H1 (cell line): Measurements from ENCODE around the gene S100A16. TPM values are rescaled to one million over a fixed set of nuclear protein-coding genes. Genes with fewer than 3 reads are reported as not detected.

Source experiments
- CTCF ChIA-PET: fragments of 300-600 bp; sonication (Branson Sonifier 250); formaldehyde crosslinking; loops from one replicate; lab custom pipeline; 2021; ENCODE audit not compliant: partially characterized antibody; lab: Charles Lee
- POLR2A ChIA-PET: fragments of 300-600 bp; sonication (Branson Sonifier 250); formaldehyde crosslinking; loops from one replicate; lab custom pipeline; 2021; ENCODE audit warnings: inconsistent platforms; ENCODE audit not compliant: partially characterized antibody; lab: Charles Lee
- DNase-seq, 2 experiments: peaks; one replicate each; pipeline versions ENCODE4 v3.0.0 to v3.0.0-alpha.2; 2010 to 2022; ENCODE audit warnings: low spot score in 2 of 2, low read depth in 1 of 2, mixed read lengths in 1 of 2
- FAIRE-seq: peaks from 2 replicates; lab custom pipeline; 2011; peaks lifted over from hg19 to GRCh38; lab: Jason Lieb, UNC
- H2AFZ ChIP-seq: 2 replicates; pipeline ENCODE4 v1.8.1; 2012; ENCODE audit warnings: low read length, inconsistent platforms
- H2AK5ac ChIP-seq: 2 replicates; pipeline ENCODE4 v1.6.1; 2013; ENCODE audit warnings: low read depth, low read length
- H2BK120ac ChIP-seq: replicated peaks from 2 replicates; pipeline ENCODE3; 2013; ENCODE audit warnings: low read depth, low read length, inconsistent platforms
- H2BK12ac ChIP-seq: 2 replicates; pipeline ENCODE4 v1.6.1; 2013; ENCODE audit warnings: low read depth, low read length
- H2BK15ac ChIP-seq: 2 replicates; pipeline ENCODE4 v1.6.1; 2013; ENCODE audit warnings: low read length
- H2BK20ac ChIP-seq: 2 replicates; pipeline ENCODE4 v1.6.1; 2013; ENCODE audit warnings: low read length
- H2BK5ac ChIP-seq: 2 replicates; pipeline ENCODE4 v1.6.1; 2013; ENCODE audit warnings: low read depth, low read length
- H3K14ac ChIP-seq: 2 replicates; pipeline ENCODE4 v1.6.1; 2013; ENCODE audit warnings: inconsistent platforms; ENCODE audit not compliant: insufficient read length
- H3K18ac ChIP-seq: 2 replicates; pipeline ENCODE4 v1.6.1; 2013; ENCODE audit warnings: low read length; ENCODE audit errors: extremely low read depth
- H3K23ac ChIP-seq: 2 replicates; pipeline ENCODE4 v1.6.1; 2013; ENCODE audit warnings: inconsistent platforms; ENCODE audit not compliant: insufficient read length
- H3K23me2 ChIP-seq: 2 replicates; pipeline ENCODE4 v1.6.1; 2013; ENCODE audit warnings: low read depth, low read length
- H3K27ac ChIP-seq: 2 replicates; pipeline ENCODE4 v1.6.1; 2011; ENCODE audit warnings: low read depth, low read length, inconsistent platforms
- H3K27me3 ChIP-seq, 4 experiments: replicated peaks in 1 of 4; 1 replicate in 1 of 4; 2 replicates in 3 of 4; pipeline versions ENCODE4 v1.6.1 to v1.8.1; 2011 to 2013; ENCODE audit warnings: low read length in 3 of 4, mild to moderate bottlenecking in 3 of 4, inconsistent platforms in 2 of 4, mixed read lengths in 2 of 4, moderate library complexity in 1 of 4; ENCODE audit not compliant: control insufficient read depth in 3 of 4, insufficient read depth in 3 of 4; ENCODE audit errors: extremely low read depth in 1 of 4
- H3K36me3 ChIP-seq, 4 experiments: 2 replicates each; pipeline versions ENCODE4 v1.6.1 to v1.8.1; 2011 to 2013; ENCODE audit warnings: mild to moderate bottlenecking in 4 of 4, low read length in 3 of 4, moderate library complexity in 2 of 4, control low read depth in 1 of 4, inconsistent platforms in 1 of 4; ENCODE audit not compliant: insufficient read depth in 4 of 4, control insufficient read depth in 2 of 4
- H3K4ac ChIP-seq: replicated peaks from 2 replicates; pipeline ENCODE3; 2013; ENCODE audit warnings: low read length, low read depth, mixed read lengths, inconsistent platforms; ENCODE audit not compliant: insufficient read length
- H3K4me1 ChIP-seq, 4 experiments: replicated peaks in 1 of 4; 1 replicate in 1 of 4; 2 replicates in 3 of 4; pipeline versions ENCODE4 v1.6.1 to v1.8.1; 2011 to 2013; ENCODE audit warnings: low read length in 3 of 4, inconsistent platforms in 2 of 4, mixed read lengths in 1 of 4; ENCODE audit not compliant: insufficient read depth in 4 of 4, control insufficient read depth in 3 of 4
- H3K4me2 ChIP-seq, 2 experiments: 2 replicates each; pipeline versions ENCODE4 v1.6.1 to v1.8.1; 2011 to 2013; ENCODE audit warnings: low read depth in 2 of 2, low read length in 2 of 2, control low read depth in 1 of 2, inconsistent platforms in 1 of 2, mild to moderate bottlenecking in 1 of 2; ENCODE audit not compliant: insufficient read depth in 1 of 2
- H3K4me3 ChIP-seq, 4 experiments: fragments of 200-600, 300-600 bp in 1 of 4; sonication (generic), shearing (Covaris generic), sonication (Bioruptor Twin) in 1 of 4; 2 replicates each; pipeline versions ENCODE4 v1.5.1 to v1.8.1; 2011 to 2016; ENCODE audit warnings: low read length in 4 of 4, low read depth in 3 of 4, control low read depth in 2 of 4, inconsistent platforms in 2 of 4, mild to moderate bottlenecking in 2 of 4, mixed read lengths in 1 of 4, moderate library complexity in 1 of 4; ENCODE audit not compliant: insufficient read depth in 2 of 4; ENCODE audit errors: extremely low read depth in 1 of 4
- H3K56ac ChIP-seq: replicated peaks from 2 replicates; pipeline ENCODE3; 2013; ENCODE audit warnings: low read depth, mild to moderate bottlenecking, mixed read lengths, low read length, inconsistent platforms; ENCODE audit not compliant: insufficient read length
- H3K79me1 ChIP-seq: 2 replicates; pipeline ENCODE4 v1.6.1; 2013; ENCODE audit warnings: low read depth, low read length, control low read depth
- H3K79me2 ChIP-seq, 2 experiments: 2 replicates each; pipeline versions ENCODE4 v1.6.1 to v1.8.1; 2012 to 2013; ENCODE audit warnings: low read length in 2 of 2, mild to moderate bottlenecking in 2 of 2, inconsistent platforms in 1 of 2; ENCODE audit not compliant: insufficient read depth in 2 of 2, control insufficient read depth in 1 of 2
- H3K9ac ChIP-seq, 4 experiments: replicated peaks in 1 of 4; 1 replicate in 1 of 4; 2 replicates in 3 of 4; pipeline versions ENCODE4 v1.6.1 to v1.8.1; 2011 to 2013; ENCODE audit warnings: low read depth in 3 of 4, low read length in 3 of 4, control low read depth in 2 of 4, mild to moderate bottlenecking in 2 of 4, moderate library complexity in 2 of 4, inconsistent platforms in 1 of 4; ENCODE audit errors: extremely low read depth in 1 of 4
- H3K9me3 ChIP-seq, 2 experiments: 2 replicates each; pipeline versions ENCODE4 v1.6.1 to v1.8.1; 2012 to 2013; ENCODE audit warnings: mild to moderate bottlenecking in 2 of 2, moderate library complexity in 2 of 2, control low read depth in 1 of 2, inconsistent platforms in 1 of 2, low read depth in 1 of 2, low read length in 1 of 2, mixed read lengths in 1 of 2; ENCODE audit not compliant: insufficient read depth in 2 of 2
- H4K20me1 ChIP-seq, 2 experiments: replicated peaks in 1 of 2; 2 replicates each; pipeline versions ENCODE3 to v1.8.1; 2011 to 2013; ENCODE audit warnings: inconsistent platforms in 2 of 2, low read length in 2 of 2, mild to moderate bottlenecking in 1 of 2; ENCODE audit not compliant: insufficient read depth in 2 of 2, control insufficient read depth in 1 of 2
- H4K5ac ChIP-seq: 2 replicates; pipeline ENCODE4 v1.6.1; 2013; ENCODE audit warnings: low read length, low read depth, mixed read lengths, inconsistent platforms; ENCODE audit not compliant: insufficient read length
- H4K8ac ChIP-seq: 2 replicates; pipeline ENCODE4 v1.8.0; 2013; ENCODE audit warnings: mild to moderate bottlenecking, moderate library complexity, low read length, inconsistent platforms; ENCODE audit not compliant: insufficient read depth; ENCODE audit errors: extremely low read depth
- H4K91ac ChIP-seq: replicated peaks from 2 replicates; pipeline ENCODE3; 2013; ENCODE audit warnings: low read length, mixed read lengths, inconsistent platforms; ENCODE audit not compliant: insufficient read length
- ATF2 ChIP-seq: IDR thresholded peaks from 2 replicates; pipeline ENCODE4 v1.6.1; 2012; ENCODE audit warnings: low read length, inconsistent platforms
- CBX8 ChIP-seq: fragments of 300-800, 300-1000 bp; sonication (generic); IDR thresholded peaks from 2 replicates; pipeline ENCODE4 v1.7.1; 2016; ENCODE audit warnings: low read depth, low read length, borderline replicate concordance
- CREB1 ChIP-seq: IDR thresholded peaks from 2 replicates; pipeline ENCODE4 v1.6.1; 2012; ENCODE audit warnings: inconsistent platforms
- CTCF ChIP-seq, 3 experiments: IDR thresholded peaks; 1 replicate in 2 of 3; 2 replicates in 1 of 3; pipeline versions ENCODE4 v1.5.1 to v1.6.1; 2011; ENCODE audit warnings: low read length in 3 of 3, mild to moderate bottlenecking in 3 of 3, inconsistent platforms in 2 of 3, low read depth in 1 of 3, moderate library complexity in 1 of 3; ENCODE audit not compliant: insufficient read depth in 1 of 3; ENCODE audit errors: control extremely low read depth in 1 of 3
- GABPA ChIP-seq: IDR thresholded peaks from 2 replicates; pipeline ENCODE4 v1.6.1; 2011; ENCODE audit warnings: mild to moderate bottlenecking, low read length, moderate library complexity, borderline replicate concordance; ENCODE audit not compliant: insufficient read depth
- JUND ChIP-seq: IDR thresholded peaks from 2 replicates; pipeline ENCODE4 v1.6.1; 2011; ENCODE audit warnings: mild to moderate bottlenecking, improper control_type of control experiment, low read length
- RAD21 ChIP-seq, 2 experiments: IDR thresholded peaks in 1 of 2; conservative IDR thresholded peaks in 1 of 2; 2 replicates each; pipeline ENCODE4 v1.6.1; 2011; ENCODE audit warnings: low read depth in 2 of 2, low read length in 2 of 2, improper control_type of control experiment in 1 of 2, inconsistent platforms in 1 of 2, mild to moderate bottlenecking in 1 of 2, moderate library complexity in 1 of 2
- TAF1 ChIP-seq: IDR thresholded peaks from 2 replicates; pipeline ENCODE4 v1.6.1; 2011; ENCODE audit warnings: mild to moderate bottlenecking, low read depth, low read length
- ZNF274 ChIP-seq: IDR thresholded peaks from 2 replicates; pipeline ENCODE4 v1.7.0; 2012; ENCODE audit warnings: low read length, borderline replicate concordance; ENCODE audit errors: extremely low read depth
- WGBS, 2 experiments: shearing (Covaris generic) in 1 of 2; methylation state at CpG; one replicate each; pipeline versions ENCODE4 v1.1.6 to v1.1.7; 2013 to 2015; ENCODE audit warnings: low lambda C conversion rate in 2 of 2, mixed read lengths in 2 of 2, inconsistent platforms in 1 of 2, low coverage in 1 of 2, missing lambda C conversion rate in 1 of 2; ENCODE audit not compliant: insufficient replicate concordance in 2 of 2, insufficient coverage in 1 of 2, insufficient read length in 1 of 2; ENCODE audit errors: extremely low coverage in 1 of 2, missing lambda C conversion rate in 1 of 2; 5-methylcytosine and 5-hydroxymethylcytosine counted together
- polyA plus RNA-seq, 7 experiments: library from polyadenylated mRNA; depleted of rRNA in 3 of 7; stranded (reverse) in 5 of 7; unstranded in 2 of 7; fragments of >200 nt in 5 of 7; fragments of 200-250 nt in 2 of 7; gene quantifications; 1 replicate in 5 of 7; 2 replicates in 1 of 7; 4 replicates in 1 of 7; pipeline versions ENCODE4 v1.2.1 to v1.2.3, GENCODE V29; 2011 to 2013; ENCODE audit warnings: missing spikeins in 2 of 7, mixed read lengths in 2 of 7
- total RNA-seq: library from RNA; stranded (reverse); fragmentation: NEBNext Ultra II Directional; extraction: Animal tissue kit (Norgen Biotek cat#: 25700); gene quantifications from 2 replicates; pipeline ENCODE4 v1.2.1, GENCODE V29; 2021

S100A16 gene
- total and polyA plus RNA-seq, 2 of the 8 experiments (the other 6 are each of a cell fraction or from before 2014, with no cell fraction given) = 14.9 to 61.4 TPM

GRCh38 chr1:153647346-153647714 lies 34.4 kb upstream of the S100A16 start:
- Histone ChIP-seq H2BK120ac (no peak overlapping the region), H4K8ac (peak overlapping the region; percentile 0; the same call in 1 of the 2 replicates), H3K4ac (no peak overlapping the region), H2BK12ac (no peak overlapping the region)
- no peak for TF ChIP-seq GABPA
- no peak for TF ChIP-seq CBX8
- no peak for TF ChIP-seq ZNF274
- TF ChIP-seq RAD21 (IDR thresholded peaks at IDR 0.05 in 1 of 2, conservative IDR thresholded peaks at IDR 0.05 in 1 of 2; ENCODE audit: low read depth in 2 of 2, low read length in 2 of 2) = peak; percentile 2 to 35; a peak in 2 of 4 replicates
- TF ChIP-seq CREB1 = no peak
- TF ChIP-seq TAF1 = no peak
- TF ChIP-seq ATF2 = no peak
- peak; percentile 8 to 19 (median 13); a peak in 3 of 4 replicates for TF ChIP-seq CTCF (IDR thresholded peaks at IDR 0.05; ENCODE audit: control extremely low read depth in 1 of 3, insufficient read depth in 1 of 3, low read depth in 1 of 3, low read length in 3 of 3)
- TF ChIP-seq JUND = no peak
- TF ChIP-seq, all 59 proteins: peak for 2
- Histone ChIP-seq H3K23me2 (no peaks in the 10 kb centered on the region), H3K4me3 (no peak overlapping the region), H4K91ac (no peak overlapping the region), H3K27me3 (no peaks in the 10 kb centered on the region), H3K14ac (no peak overlapping the region), H4K20me1 (peaks cover 3% of the 10 kb centered on the region in 2 experiments), H3K79me2 (no peaks in the 10 kb centered on the region), H2BK5ac (no peak overlapping the region), H2AFZ (no peak overlapping the region), H3K4me1 (peaks cover 0 to 3% (median 0%) of the 10 kb centered on the region in 4 experiments; a peak in 1 of 7 replicates), H3K79me1 (no peaks in the 10 kb centered on the region), H2BK15ac (no peak overlapping the region), H3K36me3 (peaks cover 23 to 38% (median 35%) of the 10 kb centered on the region in 4 experiments), H4K5ac (no peak overlapping the region), H3K9ac (no peak overlapping the region), H3K56ac (no peak overlapping the region), H3K27ac (no peak overlapping the region), H2BK20ac (no peak overlapping the region), H3K9me3 (no peaks in the 10 kb centered on the region), H3K23ac (no peak overlapping the region), H2AK5ac (no peak overlapping the region), H3K4me2 (no peak overlapping the region), H3K18ac (no peak overlapping the region)
- ChIA-PET CTCF (interaction anchor here (0.8 to 3.1 kb wide), 11 partner anchors 9 to 152 kb away, joined by 3 to 13 read pairs (median 5); partner anchors contain the start of genes CHTOP, S100A1, S100A13 and S100A6), POLR2A (interaction anchor here (0.9 to 16.2 kb wide), 12 partner anchors 11 to 330 kb away, joined by 3 to 343 read pairs (median 4); partner anchors contain the start of genes CHTOP, ILF2, JTB and S100A1)
- DNase-seq (no peak), FAIRE-seq (no peak)
- WGBS, 2 experiments = 65% methylated on average over 2 of the region's 2 CpGs; no CpG with 5 or more reads in 1 of the 2 experiments
